ENCODE measurements around the gene MTCH2.

DNA sequence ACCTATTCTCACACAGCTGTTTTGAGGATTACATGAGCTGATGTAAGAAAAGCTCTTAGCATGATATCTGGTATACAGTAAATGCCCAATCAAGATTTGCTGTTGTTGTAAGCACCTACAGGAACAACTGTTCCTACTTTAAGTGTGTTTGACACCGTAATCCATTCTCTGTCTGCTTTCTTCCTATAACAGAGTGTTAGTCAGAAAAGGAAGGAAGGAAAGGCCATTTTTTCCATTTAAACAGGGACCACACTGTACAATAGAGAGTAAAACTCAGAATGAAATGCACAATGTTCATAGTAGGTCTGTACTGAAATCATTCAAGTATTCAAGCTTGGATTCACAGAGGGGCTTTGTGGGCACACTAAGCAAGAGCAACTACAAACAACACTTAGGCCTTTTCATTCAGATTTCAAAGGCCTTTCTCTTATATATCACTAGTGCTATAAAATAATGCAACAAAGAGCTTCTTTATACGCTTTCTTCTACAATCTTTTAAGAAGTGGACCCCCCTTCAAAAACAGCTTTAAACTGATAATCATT is 21.5 kb downstream of the MTCH2 start:
- TF ChIP-seq, protein P1, sequence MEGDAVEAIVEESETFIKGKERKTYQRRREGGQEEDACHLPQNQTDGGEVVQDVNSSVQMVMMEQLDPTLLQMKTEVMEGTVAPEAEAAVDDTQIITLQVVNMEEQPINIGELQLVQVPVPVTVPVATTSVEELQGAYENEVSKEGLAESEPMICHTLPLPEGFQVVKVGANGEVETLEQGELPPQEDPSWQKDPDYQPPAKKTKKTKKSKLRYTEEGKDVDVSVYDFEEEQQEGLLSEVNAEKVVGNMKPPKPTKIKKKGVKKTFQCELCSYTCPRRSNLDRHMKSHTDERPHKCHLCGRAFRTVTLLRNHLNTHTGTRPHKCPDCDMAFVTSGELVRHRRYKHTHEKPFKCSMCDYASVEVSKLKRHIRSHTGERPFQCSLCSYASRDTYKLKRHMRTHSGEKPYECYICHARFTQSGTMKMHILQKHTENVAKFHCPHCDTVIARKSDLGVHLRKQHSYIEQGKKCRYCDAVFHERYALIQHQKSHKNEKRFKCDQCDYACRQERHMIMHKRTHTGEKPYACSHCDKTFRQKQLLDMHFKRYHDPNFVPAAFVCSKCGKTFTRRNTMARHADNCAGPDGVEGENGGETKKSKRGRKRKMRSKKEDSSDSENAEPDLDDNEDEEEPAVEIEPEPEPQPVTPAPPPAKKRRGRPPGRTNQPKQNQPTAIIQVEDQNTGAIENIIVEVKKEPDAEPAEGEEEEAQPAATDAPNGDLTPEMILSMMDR (conservative IDR thresholded peaks at IDR 0.05; ENCODE audit: low read depth, low read length), result no peak
- no peak for TF ChIP-seq EZH2 (IDR thresholded peaks at IDR 0.05; ENCODE audit: low read length, unreplicated experiment)

Data from PC-3 (cell line).